Stomach (tissue), 9 donors: ENCODE measurements around the gene R3HDM4. TPM values are rescaled to one million over a fixed set of nuclear protein-coding genes. Genes with fewer than 3 reads are reported as not detected.
A peak's percentile ranks its signal among the peaks of the same experiment; 100 is the strongest.

Experiments
- DNase-seq, 2 donors: peaks; one replicate each; pipeline versions ENCODE4 v3.0.0 to v3.0.0-alpha.2; 2013 to 2019
- H3K27ac ChIP-seq, 5 donors: fragments of 200-600 bp in 4 of 5; sonication (generic) in 4 of 5; one replicate each; pipeline ENCODE4 v1.5.1; 2013 to 2019; ENCODE audit warnings: mild to moderate bottlenecking in 1 of 5, moderate library complexity in 1 of 5
- H3K27me3 ChIP-seq, 3 donors: fragments of 200-600 bp; sonication (generic); one replicate each; pipeline ENCODE4 v1.5.1; 2017 to 2019; ENCODE audit warnings: mixed run types in 1 of 3
- H3K36me3 ChIP-seq, 4 donors: fragments of 200-600 bp; sonication (generic); 1 replicate in 3 of 4; 2 replicates in 1 of 4; pipeline ENCODE4 v1.5.1; 2016 to 2019
- H3K4me1 ChIP-seq, 4 donors: fragments of 200-600 bp; sonication (generic); one replicate each; pipeline ENCODE4 v1.5.1; 2016 to 2019
- H3K4me3 ChIP-seq, 4 donors: fragments of 200-600 bp; sonication (generic) in 3 of 4; one replicate each; pipeline ENCODE4 v1.5.1; 2016 to 2019; ENCODE audit warnings: mild to moderate bottlenecking in 1 of 4
- H3K9me3 ChIP-seq, 4 donors: fragments of 200-600 bp; sonication (generic); one replicate each; pipeline ENCODE4 v1.5.1; 2016 to 2019
- EP300 ChIP-seq: sonication (generic); formaldehyde crosslinking; IDR thresholded peaks from one replicate; pipeline ENCODE4 v1.6.1; 2017; ENCODE audit warnings: antibody characterized with exemption
- POLR2A ChIP-seq, 4 donors: fragments of 450-650 bp; IDR thresholded peaks; one replicate each; pipeline ENCODE4 v1.6.1; 2016; ENCODE audit warnings: antibody characterized with exemption in 4 of 4, control low read depth in 2 of 4, mild to moderate bottlenecking in 1 of 4, moderate library complexity in 1 of 4
- POLR2AphosphoS5 ChIP-seq, 3 donors: sonication (generic); formaldehyde crosslinking; IDR thresholded peaks; one replicate each; pipeline ENCODE4 v1.6.1; 2016; ENCODE audit warnings: antibody characterized with exemption in 3 of 3
- WGBS, 5 donors: extraction: QIAGEN DNeasy Blood & Tissue Kit in 3 of 5; methylation state at CpG; one replicate each; pipeline versions ENCODE4 v1.1.5 to v1.1.7; 2013 to 2018; 5-methylcytosine and 5-hydroxymethylcytosine counted together
- intact Hi-C: fragments of 100-400 bp; cut with DNase I; formaldehyde crosslinking; loops from one replicate; pipeline ENCODE4 v1.15.1; 2023; ENCODE audit warnings: low total_unique reads
- polyA plus RNA-seq, 3 donors: library from polyadenylated mRNA; stranded (reverse); fragments of 200-250 nt; gene quantifications; one replicate each; pipeline ENCODE4 v1.2.3, GENCODE V29; 2013
- total RNA-seq, 5 donors: library from RNA; depleted of rRNA; stranded (reverse); fragments of >200 nt; gene quantifications; one replicate each; pipeline versions ENCODE4 v1.1.0 to v1.2.3, GENCODE V29; 2014 to 2016
- TF ChIP-seq, protein P1 (sequence below), 7 experiments: fragments of 450-650 bp in 4 of 7; fragments of 200-600 bp in 3 of 7; sonication (generic) in 3 of 7; IDR thresholded peaks; one replicate each; pipeline ENCODE4 v1.5.1; 2016 to 2019; ENCODE audit warnings: antibody characterized with exemption in 7 of 7, control low read depth in 2 of 7, mild to moderate bottlenecking in 1 of 7
- donor health status: healthy with polysubstance abuse.
- donor health status: Bipolar disorder and iron deficiency.
- donor health status: healthy.

R3HDM4 gene
- total and polyA plus RNA-seq, 8 donors, result 5.8 to 63.8 (median 48.4) TPM

DNA sequence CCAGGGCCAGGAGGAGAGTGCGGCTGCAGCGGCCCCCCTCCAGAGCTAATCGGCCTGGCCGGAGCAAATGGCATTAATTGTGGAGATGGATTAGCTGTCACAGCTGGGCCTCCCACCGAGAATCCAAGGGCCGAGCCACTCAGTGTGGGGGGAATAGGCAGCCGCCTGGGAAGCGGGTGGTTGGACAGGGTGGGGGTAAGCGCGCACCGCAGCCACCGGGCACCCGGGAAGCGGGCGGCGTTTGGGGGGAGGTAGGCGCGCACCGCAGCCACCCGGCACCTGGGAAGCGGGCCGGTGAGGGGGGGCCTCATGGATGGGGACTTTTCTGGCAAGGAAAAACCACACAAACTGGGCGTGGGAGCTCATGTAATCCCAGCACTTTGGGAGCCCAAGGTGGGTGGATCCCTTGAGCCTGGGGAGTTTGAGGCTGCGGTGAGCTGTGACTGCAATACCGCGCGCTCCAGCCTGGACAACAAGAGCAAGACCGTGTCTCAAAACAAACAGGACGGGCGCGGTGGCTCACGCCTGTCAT, 9.7 kb downstream of the R3HDM4 start:
- Histone ChIP-seq H3K36me3 (peaks cover 15 to 41% (median 32%) of the 10 kb centered on the region in 4 donors), H3K27me3 (no peaks in the 10 kb centered on the region), H3K9me3 (no peaks in the 10 kb centered on the region), H3K4me3 (peak overlapping the region in 1 of 4 donors; percentile 13), H3K27ac (no peak overlapping the region), H3K4me1 (peaks cover 0 to 41% (median 9%) of the 10 kb centered on the region in 4 donors)
- TF ChIP-seq POLR2AphosphoS5 (IDR thresholded peaks at IDR 0.05) (no peak), POLR2A (IDR thresholded peaks at IDR 0.05) (no peak), EP300 (no peak)
- TF ChIP-seq, protein P1, sequence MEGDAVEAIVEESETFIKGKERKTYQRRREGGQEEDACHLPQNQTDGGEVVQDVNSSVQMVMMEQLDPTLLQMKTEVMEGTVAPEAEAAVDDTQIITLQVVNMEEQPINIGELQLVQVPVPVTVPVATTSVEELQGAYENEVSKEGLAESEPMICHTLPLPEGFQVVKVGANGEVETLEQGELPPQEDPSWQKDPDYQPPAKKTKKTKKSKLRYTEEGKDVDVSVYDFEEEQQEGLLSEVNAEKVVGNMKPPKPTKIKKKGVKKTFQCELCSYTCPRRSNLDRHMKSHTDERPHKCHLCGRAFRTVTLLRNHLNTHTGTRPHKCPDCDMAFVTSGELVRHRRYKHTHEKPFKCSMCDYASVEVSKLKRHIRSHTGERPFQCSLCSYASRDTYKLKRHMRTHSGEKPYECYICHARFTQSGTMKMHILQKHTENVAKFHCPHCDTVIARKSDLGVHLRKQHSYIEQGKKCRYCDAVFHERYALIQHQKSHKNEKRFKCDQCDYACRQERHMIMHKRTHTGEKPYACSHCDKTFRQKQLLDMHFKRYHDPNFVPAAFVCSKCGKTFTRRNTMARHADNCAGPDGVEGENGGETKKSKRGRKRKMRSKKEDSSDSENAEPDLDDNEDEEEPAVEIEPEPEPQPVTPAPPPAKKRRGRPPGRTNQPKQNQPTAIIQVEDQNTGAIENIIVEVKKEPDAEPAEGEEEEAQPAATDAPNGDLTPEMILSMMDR (IDR thresholded peaks at IDR 0.05), result no peak
- WGBS, 5 donors, result 65 to 72% (median 69%) methylated on average over 25 to 32 of the region's 32 CpGs
- intact Hi-C loops, result no loop called here
- peak in 1 of 2 donors; percentile 74 for DNase-seq

DNA sequence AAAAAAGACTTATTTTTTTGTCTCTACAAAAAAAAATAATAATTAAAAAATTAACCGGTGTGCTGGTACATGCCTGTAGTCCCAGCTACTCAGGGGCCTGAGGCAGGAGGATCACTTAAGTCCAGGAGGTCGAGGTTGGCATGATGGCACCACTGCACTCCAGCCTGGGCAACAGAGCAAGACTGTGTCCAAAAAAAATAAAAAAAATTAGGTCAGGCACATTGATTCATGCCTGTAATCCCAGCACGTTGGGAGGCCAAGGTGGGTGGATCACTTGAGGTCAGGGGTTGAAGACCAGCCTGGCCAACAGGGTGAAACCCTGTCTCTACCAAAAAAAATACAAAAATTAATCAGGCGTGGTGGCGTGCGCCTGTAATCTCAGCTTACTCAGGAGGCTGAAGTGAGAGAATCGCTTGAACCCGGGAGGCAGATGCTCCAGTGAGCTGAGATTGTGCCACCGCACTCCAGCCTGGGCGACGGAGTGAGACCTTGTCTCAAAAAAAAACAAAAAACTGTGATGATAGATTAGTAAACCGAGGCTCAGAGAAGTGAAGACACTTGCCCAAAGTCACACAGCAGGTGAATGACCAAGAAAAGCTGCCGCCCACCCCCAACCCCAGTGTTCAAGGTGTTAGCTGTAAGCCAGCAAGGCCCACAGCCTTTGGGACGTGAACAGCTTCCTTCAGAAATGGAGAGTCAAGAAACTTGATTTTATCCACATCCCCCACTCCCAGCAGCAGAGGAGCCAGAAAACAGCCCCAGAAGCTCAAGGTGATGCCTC, 10.4 kb downstream of the R3HDM4 start:
- H3K4me1 ChIP-seq, result peaks cover 0 to 40% (median 9%) of the 10 kb centered on the region in 4 donors
- peaks cover 15 to 43% (median 37%) of the 10 kb centered on the region in 4 donors for H3K36me3 ChIP-seq
- no peak for TF ChIP-seq EP300
- TF ChIP-seq, protein P1 (IDR thresholded peaks at IDR 0.05), result no peak
- no peak for TF ChIP-seq POLR2A (IDR thresholded peaks at IDR 0.05)
- TF ChIP-seq POLR2AphosphoS5 (IDR thresholded peaks at IDR 0.05), result no peak
- WGBS, 5 donors, result 88 to 92% (median 89%) methylated on average over 14 of the region's 14 CpGs
- H3K4me3 ChIP-seq, result peak overlapping the region in 1 of 4 donors; percentile 13
- no peak overlapping the region for H3K27ac ChIP-seq
- intact Hi-C loops, result no loop called here
- H3K27me3 ChIP-seq, result no peaks in the 10 kb centered on the region
- no peaks in the 10 kb centered on the region for H3K9me3 ChIP-seq
- no peak for DNase-seq

DNA sequence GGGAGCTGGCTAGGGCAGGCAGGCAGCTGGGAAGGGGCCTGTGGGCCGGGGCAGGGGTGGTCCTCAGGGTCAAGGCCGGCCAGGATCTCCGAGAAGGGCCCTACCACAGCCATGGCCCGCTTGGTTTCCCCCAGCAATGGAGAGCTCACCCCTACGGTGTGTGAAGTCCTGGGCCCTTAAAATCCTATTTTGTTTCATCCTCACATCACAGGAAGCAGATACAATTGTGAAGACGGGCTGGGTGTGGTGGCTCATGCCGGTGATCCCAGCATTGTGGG, 11.0 kb downstream of the R3HDM4 start:
- TF ChIP-seq EP300 (no peak), POLR2A (IDR thresholded peaks at IDR 0.05) (no peak), POLR2AphosphoS5 (IDR thresholded peaks at IDR 0.05) (no peak)
- TF ChIP-seq, protein P1 (IDR thresholded peaks at IDR 0.05), result no peak
- H3K36me3 ChIP-seq, result peaks cover 15 to 49% (median 43%) of the 10 kb centered on the region in 4 donors
- no peak for DNase-seq
- no peaks in the 10 kb centered on the region for H3K9me3 ChIP-seq
- H3K4me1 ChIP-seq, result peaks cover 0 to 34% (median 9%) of the 10 kb centered on the region in 4 donors
- no peaks in the 10 kb centered on the region for H3K27me3 ChIP-seq
- WGBS, 5 donors, result 86 to 100% (median 92%) methylated on average over 5 to 7 of the region's 7 CpGs
- intact Hi-C loops, result no loop called here
- H3K4me3 ChIP-seq, result no peak overlapping the region
- no peak overlapping the region for H3K27ac ChIP-seq

GRCh38 chr19:901216-902092, 11.6 kb downstream of the R3HDM4 start:
- Histone ChIP-seq H3K4me3 (no peak overlapping the region), H3K4me1 (peaks cover 0 to 32% (median 9%) of the 10 kb centered on the region in 4 donors), H3K36me3 (peaks cover 15 to 55% (median 49%) of the 10 kb centered on the region in 4 donors), H3K27me3 (no peaks in the 10 kb centered on the region), H3K9me3 (no peaks in the 10 kb centered on the region), H3K27ac (no peak overlapping the region)
- intact Hi-C loops, result no loop called here
- TF ChIP-seq POLR2A (IDR thresholded peaks at IDR 0.05) (no peak), EP300 (no peak), POLR2AphosphoS5 (IDR thresholded peaks at IDR 0.05) (no peak)
- TF ChIP-seq, protein P1 (IDR thresholded peaks at IDR 0.05), result no peak
- WGBS, 5 donors, result 90 to 98% (median 96%) methylated on average over 25 to 27 of the region's 27 CpGs
- DNase-seq, result no peak
